H1 (cell line): Measurements from ENCODE around the gene PCBP1. TPM values are rescaled to one million over a fixed set of nuclear protein-coding genes. Genes with fewer than 3 reads are reported as not detected.

Experiments
- EP300 ChIP-seq, 2 experiments: IDR thresholded peaks; 1 replicate in 1 of 2; 2 replicates in 1 of 2; pipeline ENCODE4 v1.6.1; 2011 to 2012; ENCODE audit warnings: low read depth in 2 of 2, low read length in 2 of 2, mild to moderate bottlenecking in 2 of 2, borderline replicate concordance in 1 of 2, inconsistent platforms in 1 of 2, moderate library complexity in 1 of 2
- FOSL1 ChIP-seq: IDR thresholded peaks from 2 replicates; pipeline ENCODE4 v1.6.1; 2011; ENCODE audit warnings: mild to moderate bottlenecking, low read depth, low read length, moderate library complexity; ENCODE audit not compliant: insufficient read depth
- HDAC6 ChIP-seq: IDR thresholded peaks from one replicate; pipeline ENCODE4 v1.7.1; 2012; ENCODE audit warnings: low read depth, mild to moderate bottlenecking, inconsistent platforms, low read length, moderate library complexity
- KDM4A ChIP-seq: IDR thresholded peaks from one replicate; pipeline ENCODE4 v1.7.1; 2012; ENCODE audit warnings: low read depth, mild to moderate bottlenecking, moderate library complexity, low read length, inconsistent platforms; ENCODE audit not compliant: severe bottlenecking
- polyA plus RNA-seq, 7 experiments: library from polyadenylated mRNA; depleted of rRNA in 3 of 7; stranded (reverse) in 5 of 7; unstranded in 2 of 7; fragments of >200 nt in 5 of 7; fragments of 200-250 nt in 2 of 7; gene quantifications; 1 replicate in 5 of 7; 2 replicates in 1 of 7; 4 replicates in 1 of 7; pipeline versions ENCODE4 v1.2.1 to v1.2.3, GENCODE V29; 2011 to 2013; ENCODE audit warnings: missing spikeins in 2 of 7, mixed read lengths in 2 of 7
- total RNA-seq: library from RNA; stranded (reverse); fragmentation: NEBNext Ultra II Directional; extraction: Animal tissue kit (Norgen Biotek cat#: 25700); gene quantifications from 2 replicates; pipeline ENCODE4 v1.2.1, GENCODE V29; 2021
- TF ChIP-seq, protein P1 (sequence below): IDR thresholded peaks from 2 replicates; pipeline ENCODE4 v1.6.1; 2012; ENCODE audit warnings: inconsistent platforms

PCBP1 gene
- total and polyA plus RNA-seq, 2 of the 8 experiments (the other 6 are each of a cell fraction or from before 2014, with no cell fraction given), result 279 to 493 TPM

DNA sequence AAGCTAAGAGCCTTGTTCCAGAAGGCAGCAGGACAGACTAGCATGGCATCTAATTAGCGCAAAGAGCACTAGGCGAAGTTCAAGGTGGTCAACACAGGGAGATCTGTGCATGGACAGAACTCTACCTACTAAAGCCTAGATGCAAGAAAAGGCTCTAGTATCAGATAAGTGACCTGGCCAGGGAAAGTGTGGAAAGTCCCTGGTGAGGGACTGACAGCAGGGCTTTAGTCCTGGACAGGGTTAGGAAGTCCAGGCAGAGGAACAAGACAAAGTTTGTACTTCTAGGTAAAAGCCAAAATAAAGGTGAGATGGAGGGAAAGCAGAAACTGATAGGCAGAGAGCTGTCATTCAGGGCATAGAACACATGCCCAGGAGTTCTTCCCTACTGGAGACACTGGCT lies 45.0 kb upstream of the PCBP1 start (continued):
- TF ChIP-seq EP300 (IDR thresholded peaks at IDR 0.05; ENCODE audit: borderline replicate concordance in 1 of 2, low read depth in 2 of 2, low read length in 2 of 2) (no peak), HDAC6 (no peak), KDM4A (no peak), FOSL1 (no peak)
- TF ChIP-seq, protein P1, sequence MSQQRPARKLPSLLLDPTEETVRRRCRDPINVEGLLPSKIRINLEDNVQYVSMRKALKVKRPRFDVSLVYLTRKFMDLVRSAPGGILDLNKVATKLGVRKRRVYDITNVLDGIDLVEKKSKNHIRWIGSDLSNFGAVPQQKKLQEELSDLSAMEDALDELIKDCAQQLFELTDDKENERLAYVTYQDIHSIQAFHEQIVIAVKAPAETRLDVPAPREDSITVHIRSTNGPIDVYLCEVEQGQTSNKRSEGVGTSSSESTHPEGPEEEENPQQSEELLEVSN, result no peak
